ENCODE measurements around the gene NTN1.

DNA sequence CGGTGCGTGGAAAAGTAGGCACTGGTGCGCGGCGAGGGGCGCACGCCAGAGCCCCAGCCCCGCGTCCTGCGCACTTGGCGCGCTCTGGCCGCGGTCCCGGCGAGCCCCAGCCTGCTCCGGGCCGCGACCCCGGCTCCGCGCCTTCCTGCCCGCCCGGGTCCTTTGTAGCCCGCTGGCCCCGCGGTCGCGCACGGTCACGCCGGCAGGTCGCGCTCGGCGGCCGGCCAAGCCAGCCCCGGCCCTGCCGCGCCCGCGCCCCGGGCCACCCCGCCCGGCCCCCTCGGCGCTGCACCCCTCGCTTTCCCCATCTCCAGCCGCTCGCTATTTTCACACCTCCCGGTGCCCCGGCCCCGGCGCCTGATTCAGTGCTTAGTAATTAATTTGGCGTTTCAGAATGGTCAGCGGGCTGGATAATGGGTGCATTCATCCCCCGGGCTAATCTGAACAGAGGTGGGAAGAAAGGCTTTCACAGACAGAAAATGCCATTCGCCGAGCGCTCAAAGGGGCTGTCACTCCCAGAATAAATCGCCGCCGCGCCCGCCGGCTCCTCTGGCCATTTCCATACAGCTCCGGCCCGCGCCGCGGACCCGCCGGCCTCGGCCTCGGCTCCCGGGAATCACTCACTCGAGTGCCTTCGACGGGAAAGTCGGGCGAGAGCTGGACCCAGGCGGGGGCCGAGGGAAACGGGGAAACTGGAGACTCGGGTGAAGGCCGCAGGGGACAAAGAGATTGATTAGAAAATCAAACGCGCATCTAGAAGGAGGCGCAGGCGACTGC lies 17.8 kb upstream of the NTN1 start:
- TF ChIP-seq, protein P1, sequence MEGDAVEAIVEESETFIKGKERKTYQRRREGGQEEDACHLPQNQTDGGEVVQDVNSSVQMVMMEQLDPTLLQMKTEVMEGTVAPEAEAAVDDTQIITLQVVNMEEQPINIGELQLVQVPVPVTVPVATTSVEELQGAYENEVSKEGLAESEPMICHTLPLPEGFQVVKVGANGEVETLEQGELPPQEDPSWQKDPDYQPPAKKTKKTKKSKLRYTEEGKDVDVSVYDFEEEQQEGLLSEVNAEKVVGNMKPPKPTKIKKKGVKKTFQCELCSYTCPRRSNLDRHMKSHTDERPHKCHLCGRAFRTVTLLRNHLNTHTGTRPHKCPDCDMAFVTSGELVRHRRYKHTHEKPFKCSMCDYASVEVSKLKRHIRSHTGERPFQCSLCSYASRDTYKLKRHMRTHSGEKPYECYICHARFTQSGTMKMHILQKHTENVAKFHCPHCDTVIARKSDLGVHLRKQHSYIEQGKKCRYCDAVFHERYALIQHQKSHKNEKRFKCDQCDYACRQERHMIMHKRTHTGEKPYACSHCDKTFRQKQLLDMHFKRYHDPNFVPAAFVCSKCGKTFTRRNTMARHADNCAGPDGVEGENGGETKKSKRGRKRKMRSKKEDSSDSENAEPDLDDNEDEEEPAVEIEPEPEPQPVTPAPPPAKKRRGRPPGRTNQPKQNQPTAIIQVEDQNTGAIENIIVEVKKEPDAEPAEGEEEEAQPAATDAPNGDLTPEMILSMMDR (IDR thresholded peaks at IDR 0.05; ENCODE audit: low read depth, low read length, poor library complexity, severe bottlenecking), result no peak
- TF ChIP-seq EZH2phosphoT487 (IDR thresholded peaks at IDR 0.05; ENCODE audit: borderline replicate concordance, low read length), result 0 out of 2 replicates have a peak, but pooled peaks have one; percentile 46

Data from DOHH2 (cell line).